Suprapubic skin (tissue), 3 donors: ENCODE results near the gene ACBD3.

ENCODE experiments used
- CTCF ChIP-seq, 2 donors: fragments of 200-600 bp in 1 of 2; fragments of 450-650 bp in 1 of 2; sonication (generic) in 1 of 2; IDR thresholded peaks; one replicate each; pipeline ENCODE4 v1.5.1; 2016 to 2019; ENCODE audit warnings: antibody characterized with exemption in 2 of 2, mild to moderate bottlenecking in 1 of 2, moderate library complexity in 1 of 2
- POLR2AphosphoS5 ChIP-seq, 3 donors: sonication (generic); formaldehyde crosslinking; IDR thresholded peaks; one replicate each; pipeline ENCODE4 v1.6.1; 2017; ENCODE audit warnings: antibody characterized with exemption in 3 of 3

- no peak for TF ChIP-seq CTCF (IDR thresholded peaks at IDR 0.05)
- no peak for TF ChIP-seq POLR2AphosphoS5 (IDR thresholded peaks at IDR 0.05)
Measured at GRCh38 chr1:226172589-226172988, 14.0 kb downstream of the ACBD3 start.
